Activated naive CD4-positive, alpha-beta T cell treated with anti-CD3 and anti-CD28 coated beads, Interleukin-2, amount 50 U/mL, for 16 hours (primary cell): ENCODE data around the gene G6PC2.
"Not testable (repeated sequence)": the region's sequence is repeated elsewhere in the genome, so short reads cannot be mapped to it uniquely, and the experiment has no call there.

Experiments used
- DNase-seq: peaks from one replicate; pipeline ENCODE4 v3.0.0-alpha.2; 2020

The G6PC2 gene

GRCh38 chr2:168907940-168908662 is 7.0 kb downstream of the G6PC2 start:
- no peak for DNase-seq

GRCh38 chr2:168910330-168910729 is 9.2 kb downstream of the G6PC2 start:
- DNase-seq = no peak

GRCh38 chr2:168912466-168912865 is 11.4 kb downstream of the G6PC2 start:
- DNase-seq = no peak

- DNase-seq = no peak
Measured at GRCh38 chr2:168912901-168913369, 11.8 kb downstream of the G6PC2 start.

GRCh38 chr2:168913495-168913894 is 12.4 kb downstream of the G6PC2 start:
- DNase-seq = no peak

- DNase-seq = no peak
Measured at GRCh38 chr2:168915441-168916330, 14.6 kb downstream of the G6PC2 start.

- no peak for DNase-seq
Measured at GRCh38 chr2:168916331-168916675, 15.2 kb downstream of the G6PC2 start.

GRCh38 chr2:168920504-168921157 is 19.5 kb downstream of the G6PC2 start:
- no peak for DNase-seq

GRCh38 chr2:168926621-168927386 is 25.7 kb downstream of the G6PC2 start:
- no peak for DNase-seq

- no peak for DNase-seq
Measured at GRCh38 chr2:168928113-168928831, 27.2 kb downstream of the G6PC2 start.

- DNase-seq = no peak
Measured at GRCh38 chr2:168929031-168929430, 27.9 kb downstream of the G6PC2 start.

GRCh38 chr2:168930242-168930641 is 29.2 kb downstream of the G6PC2 start:
- DNase-seq = no peak

- not testable (repeated sequence) for DNase-seq
Measured at GRCh38 chr2:168932174-168932573, 31.1 kb downstream of the G6PC2 start.

- no peak for DNase-seq
Measured at GRCh38 chr2:168934826-168935225, 33.7 kb downstream of the G6PC2 start.

- DNase-seq = no peak
Measured at GRCh38 chr2:168935810-168936581, 34.9 kb downstream of the G6PC2 start.

- DNase-seq = no peak
Measured at GRCh38 chr2:168939061-168939460, 38.0 kb downstream of the G6PC2 start.

GRCh38 chr2:168939918-168940317 is 38.8 kb downstream of the G6PC2 start:
- no peak for DNase-seq

- DNase-seq = no peak
Measured at GRCh38 chr2:168941297-168941696, 40.2 kb downstream of the G6PC2 start.

GRCh38 chr2:168944065-168944464 is 43.0 kb downstream of the G6PC2 start:
- no peak for DNase-seq

GRCh38 chr2:168945508-168945907 is 44.4 kb downstream of the G6PC2 start:
- DNase-seq = no peak

- no peak for DNase-seq
Measured at GRCh38 chr2:168948621-168949212, 47.6 kb downstream of the G6PC2 start.
